Ishikawa (cell line): ENCODE measurements around the gene SNAP29.

Experiments
- CEBPB ChIP-seq: IDR thresholded peaks from 2 replicates; pipeline ENCODE4 v1.6.1; 2012
- CREB1 ChIP-seq: IDR thresholded peaks from 2 replicates; pipeline ENCODE4 v1.6.1; 2012; ENCODE audit warnings: low read depth
- EGR1 ChIP-seq: IDR thresholded peaks from 2 replicates; pipeline ENCODE4 v1.6.1; 2012
- EP300 ChIP-seq: IDR thresholded peaks from 2 replicates; pipeline ENCODE4 v1.6.1; 2012; ENCODE audit warnings: borderline replicate concordance
- FOXM1 ChIP-seq: IDR thresholded peaks from 2 replicates; pipeline ENCODE4 v1.6.1; 2012; ENCODE audit warnings: low read depth, borderline replicate concordance
- NFIC ChIP-seq: IDR thresholded peaks from 2 replicates; pipeline ENCODE4 v1.6.1; 2012
- RAD21 ChIP-seq: IDR thresholded peaks from 2 replicates; pipeline ENCODE4 v1.6.1; 2012; ENCODE audit warnings: low read depth
- REST ChIP-seq: IDR thresholded peaks from 2 replicates; pipeline ENCODE4 v1.6.1; 2012; ENCODE audit warnings: low read depth, mild to moderate bottlenecking
- TAF1 ChIP-seq: IDR thresholded peaks from 2 replicates; pipeline ENCODE4 v1.6.1; 2012; ENCODE audit warnings: low read depth, mild to moderate bottlenecking
- TCF12 ChIP-seq: IDR thresholded peaks from 2 replicates; pipeline ENCODE4 v1.6.1; 2012; ENCODE audit warnings: low read depth
- TEAD4 ChIP-seq: IDR thresholded peaks from 2 replicates; pipeline ENCODE4 v1.6.1; 2012
- YY1 ChIP-seq: IDR thresholded peaks from 2 replicates; pipeline ENCODE4 v1.6.1; 2012; ENCODE audit warnings: low read depth
- ZBTB7A ChIP-seq: IDR thresholded peaks from 2 replicates; pipeline ENCODE4 v1.6.1; 2012; ENCODE audit warnings: low read depth
- TF ChIP-seq, protein P1 (sequence below): IDR thresholded peaks from 2 replicates; pipeline ENCODE4 v1.6.1; 2012
- TF ChIP-seq, protein P2 (sequence below): IDR thresholded peaks from 2 replicates; pipeline ENCODE4 v1.6.1; 2012

The SNAP29 gene

GRCh38 chr22:20844055-20845037 lies 14.5 kb upstream of the SNAP29 start:
- TF ChIP-seq TEAD4 (no peak), CEBPB (no peak), RAD21 (no peak), YY1 (no peak)

DNA sequence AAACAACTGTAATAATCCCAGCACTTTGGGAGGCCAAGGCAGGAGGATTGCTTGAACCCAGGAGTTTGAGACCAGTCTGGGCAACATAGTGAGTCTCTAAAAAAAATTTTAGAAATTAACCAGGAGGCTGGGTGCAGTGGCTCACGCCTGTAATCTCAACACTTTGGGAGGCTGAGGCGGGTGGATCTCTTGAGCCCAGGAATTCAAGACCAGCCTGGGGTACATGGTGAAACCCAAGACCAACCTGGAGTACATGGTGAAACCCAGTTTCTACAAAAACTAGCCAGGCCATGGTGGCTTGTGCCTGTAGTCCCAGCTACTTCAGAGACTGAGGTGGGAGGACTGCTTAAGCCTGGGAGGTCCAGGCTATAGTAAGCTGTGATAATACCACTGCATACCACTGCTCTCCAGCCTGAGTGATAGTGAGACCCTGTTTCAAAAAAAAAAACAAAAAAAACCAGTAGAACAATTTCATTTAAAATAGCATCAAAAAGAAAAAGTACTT lies 11.4 kb upstream of the SNAP29 start:
- TF ChIP-seq TCF12 (no peak), REST (no peak), EP300 (no peak), CEBPB (no peak), FOXM1 (no peak), EGR1 (no peak), YY1 (no peak), ZBTB7A (no peak)
- TF ChIP-seq, protein P1, sequence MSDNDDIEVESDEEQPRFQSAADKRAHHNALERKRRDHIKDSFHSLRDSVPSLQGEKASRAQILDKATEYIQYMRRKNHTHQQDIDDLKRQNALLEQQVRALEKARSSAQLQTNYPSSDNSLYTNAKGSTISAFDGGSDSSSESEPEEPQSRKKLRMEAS: no peak
- TF ChIP-seq, protein P2, sequence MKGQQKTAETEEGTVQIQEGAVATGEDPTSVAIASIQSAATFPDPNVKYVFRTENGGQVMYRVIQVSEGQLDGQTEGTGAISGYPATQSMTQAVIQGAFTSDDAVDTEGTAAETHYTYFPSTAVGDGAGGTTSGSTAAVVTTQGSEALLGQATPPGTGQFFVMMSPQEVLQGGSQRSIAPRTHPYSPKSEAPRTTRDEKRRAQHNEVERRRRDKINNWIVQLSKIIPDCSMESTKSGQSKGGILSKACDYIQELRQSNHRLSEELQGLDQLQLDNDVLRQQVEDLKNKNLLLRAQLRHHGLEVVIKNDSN: no peak

DNA sequence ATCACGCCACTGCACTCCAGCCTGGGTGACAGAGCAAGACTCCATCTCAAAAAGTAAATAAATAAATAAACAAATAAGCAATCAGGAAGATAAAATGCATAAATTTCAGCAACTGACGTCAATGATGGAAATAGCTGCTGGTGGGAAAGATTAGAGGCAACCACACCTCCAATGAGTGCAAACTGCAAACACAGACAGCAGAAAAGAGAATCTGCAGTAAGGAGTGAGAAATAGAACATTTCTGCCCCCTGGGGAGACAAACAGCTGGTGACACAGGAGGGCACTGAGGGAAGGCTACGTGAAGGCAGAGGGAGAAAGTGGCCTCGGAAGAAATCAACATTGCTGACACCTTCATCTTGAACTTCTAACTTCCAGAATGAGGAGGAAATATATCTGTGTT lies 6.7 kb upstream of the SNAP29 start:
- no peak for TF ChIP-seq TCF12
- TF ChIP-seq CEBPB: no peak
- TF ChIP-seq NFIC: no peak

DNA sequence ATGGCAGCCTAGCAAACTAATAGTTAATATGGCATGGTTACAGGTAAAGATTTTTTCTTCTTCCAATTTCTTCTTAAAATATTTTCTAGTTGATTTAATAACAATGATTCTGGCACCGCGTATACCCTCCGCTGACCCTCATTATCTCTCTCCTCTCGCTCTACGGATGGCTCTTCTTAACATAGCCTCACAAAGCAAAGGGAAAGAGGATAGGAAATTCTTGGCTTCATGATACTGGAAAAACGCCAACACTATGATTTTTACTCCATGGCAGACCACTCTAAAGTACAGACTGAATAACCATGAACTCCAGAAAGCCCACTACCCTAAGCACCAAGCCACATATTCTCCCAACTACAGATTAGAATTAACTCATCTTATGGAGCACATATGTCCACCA lies 6.3 kb upstream of the SNAP29 start:
- TF ChIP-seq NFIC: no peak
- no peak for TF ChIP-seq TAF1
- TF ChIP-seq CREB1: no peak
- TF ChIP-seq CEBPB: no peak
- TF ChIP-seq, protein P2: no peak
- TF ChIP-seq REST: no peak
- TF ChIP-seq EP300: no peak

DNA sequence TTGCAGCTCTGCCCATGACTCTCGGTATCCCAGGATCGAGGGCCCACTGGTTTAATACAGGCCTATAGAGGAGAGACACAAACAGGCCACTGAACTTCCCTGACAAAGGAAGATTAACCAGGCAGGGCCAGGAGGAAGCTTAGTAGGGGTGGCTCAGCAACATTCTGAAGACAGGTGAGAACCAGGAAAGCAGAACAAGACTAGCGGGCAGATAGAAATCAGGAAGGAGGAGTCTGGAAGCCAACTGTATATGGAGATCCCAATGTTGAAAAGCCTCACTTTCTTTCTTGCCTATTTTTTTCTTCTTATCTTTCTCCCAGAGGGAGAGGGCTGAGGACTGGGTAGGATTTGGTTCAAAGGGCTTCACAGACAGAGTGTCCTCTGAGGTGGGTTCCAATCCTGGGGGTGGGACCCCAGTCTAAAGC lies 5.6 kb upstream of the SNAP29 start:
- TF ChIP-seq ZBTB7A (no peak), EGR1 (no peak), REST (no peak), EP300 (no peak), YY1 (no peak), NFIC (no peak), FOXM1 (no peak), TAF1 (no peak), CEBPB (no peak), TCF12 (no peak), TEAD4 (no peak), RAD21 (no peak)
- TF ChIP-seq, protein P1: no peak
- TF ChIP-seq, protein P2: no peak
